Measurements from ENCODE around the gene ACSF2.
"Not testable (repeated sequence)": the region's sequence is repeated elsewhere in the genome, so short reads cannot be mapped to it uniquely, and the experiment has no call there.

DNA sequence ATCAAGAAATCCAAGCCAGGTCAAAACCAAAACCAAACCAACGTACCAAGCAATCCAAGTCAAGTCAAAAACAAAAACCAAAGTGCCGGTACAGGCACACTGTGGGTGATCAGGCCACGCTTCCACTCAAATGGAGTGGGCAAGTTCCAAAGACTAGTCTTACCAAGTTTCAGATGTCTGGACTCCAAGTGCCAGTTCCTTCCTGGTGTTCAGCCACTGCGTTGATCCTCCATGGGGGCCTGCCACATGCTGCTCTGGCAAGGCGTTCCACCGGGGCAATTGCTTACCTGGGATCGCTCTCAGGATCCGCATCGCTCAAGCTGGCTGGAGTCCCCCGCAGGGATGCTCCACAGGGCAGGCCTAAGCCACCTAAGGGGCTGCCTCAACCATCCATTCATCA is 6.4 kb upstream of the ACSF2 start:
- TF ChIP-seq, protein P1, sequence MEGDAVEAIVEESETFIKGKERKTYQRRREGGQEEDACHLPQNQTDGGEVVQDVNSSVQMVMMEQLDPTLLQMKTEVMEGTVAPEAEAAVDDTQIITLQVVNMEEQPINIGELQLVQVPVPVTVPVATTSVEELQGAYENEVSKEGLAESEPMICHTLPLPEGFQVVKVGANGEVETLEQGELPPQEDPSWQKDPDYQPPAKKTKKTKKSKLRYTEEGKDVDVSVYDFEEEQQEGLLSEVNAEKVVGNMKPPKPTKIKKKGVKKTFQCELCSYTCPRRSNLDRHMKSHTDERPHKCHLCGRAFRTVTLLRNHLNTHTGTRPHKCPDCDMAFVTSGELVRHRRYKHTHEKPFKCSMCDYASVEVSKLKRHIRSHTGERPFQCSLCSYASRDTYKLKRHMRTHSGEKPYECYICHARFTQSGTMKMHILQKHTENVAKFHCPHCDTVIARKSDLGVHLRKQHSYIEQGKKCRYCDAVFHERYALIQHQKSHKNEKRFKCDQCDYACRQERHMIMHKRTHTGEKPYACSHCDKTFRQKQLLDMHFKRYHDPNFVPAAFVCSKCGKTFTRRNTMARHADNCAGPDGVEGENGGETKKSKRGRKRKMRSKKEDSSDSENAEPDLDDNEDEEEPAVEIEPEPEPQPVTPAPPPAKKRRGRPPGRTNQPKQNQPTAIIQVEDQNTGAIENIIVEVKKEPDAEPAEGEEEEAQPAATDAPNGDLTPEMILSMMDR (IDR thresholded peaks at IDR 0.05; ENCODE audit: borderline replicate concordance, extremely low read depth, low read length, poor library complexity, severe bottlenecking) = not testable (repeated sequence)
- not testable (repeated sequence) for TF ChIP-seq EZH2 (IDR thresholded peaks at IDR 0.05; ENCODE audit: borderline replicate concordance, low read depth, low read length, severe bottlenecking)
